LHCN-M2 (cell line): Measurements from ENCODE around the gene SLC40A1. TPM values are rescaled to one million over a fixed set of nuclear protein-coding genes. Genes with fewer than 3 reads are reported as not detected.

Experiments used
- DNase-seq: peaks from one replicate; pipeline ENCODE4 v3.0.0-alpha.2; 2012; ENCODE audit warnings: low read depth
- total RNA-seq: library from RNA; depleted of rRNA; stranded (reverse); fragments of >200 nt; gene quantifications from 2 replicates; pipeline ENCODE4 v1.2.3, GENCODE V29; 2014; rRNA removed

The SLC40A1 gene
- total RNA-seq, 1 experiment from 2014 or later = 7.6 TPM

DNA sequence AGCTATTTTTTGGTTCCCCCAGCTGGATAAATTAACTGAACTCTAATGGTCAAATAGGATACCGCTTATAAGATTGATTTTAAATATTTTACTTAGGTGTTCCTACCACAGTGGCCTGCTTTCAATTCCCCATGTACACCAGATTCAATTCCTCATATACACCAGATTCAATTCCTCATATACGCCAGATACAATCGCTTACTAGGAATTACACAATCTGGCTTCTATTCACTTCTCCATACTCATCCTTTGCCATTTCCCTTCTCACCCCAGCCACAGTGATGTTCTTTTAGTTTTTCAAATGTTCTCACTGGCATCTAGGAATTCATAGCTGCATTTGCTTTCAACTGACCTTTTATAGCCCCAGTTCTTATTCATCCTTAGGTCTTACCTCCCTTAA, 66.5 kb downstream of the SLC40A1 start:
- DNase-seq = no peak

DNA sequence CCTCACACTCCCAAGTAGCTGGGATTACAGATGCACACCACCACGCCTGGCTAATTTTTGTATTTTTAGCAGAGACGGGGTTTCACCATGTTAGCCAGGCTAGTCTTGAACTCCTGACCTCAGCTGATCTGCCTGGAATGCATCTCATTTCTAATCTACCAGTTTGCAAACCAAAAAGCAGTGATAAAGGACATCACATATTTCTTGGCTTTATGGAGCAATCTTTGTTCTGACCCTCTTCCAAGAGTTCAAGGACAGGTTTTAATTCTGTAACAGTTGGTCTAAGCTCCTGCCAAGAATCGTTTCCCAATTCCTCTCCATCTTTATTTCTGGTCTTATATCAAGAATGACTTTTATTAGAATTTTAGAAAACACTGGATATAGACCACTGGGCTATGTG, 67.7 kb downstream of the SLC40A1 start:
- no peak for DNase-seq

DNA sequence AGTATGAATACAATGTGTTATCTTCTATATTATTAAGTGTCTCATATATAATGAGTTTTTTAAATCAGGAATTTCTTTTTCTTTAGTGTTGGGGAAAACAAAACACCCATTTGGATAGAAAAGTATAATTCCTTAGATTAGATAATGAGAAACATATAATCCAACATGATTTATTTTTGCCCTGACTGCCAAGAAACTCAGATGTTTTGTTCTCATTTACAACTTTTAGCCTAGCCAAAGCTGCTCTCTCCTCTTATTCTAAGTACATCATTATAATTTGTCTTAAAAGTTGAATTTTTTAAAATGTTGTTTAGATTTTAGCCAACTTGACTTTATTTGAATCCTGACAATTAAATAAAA, 68.6 kb downstream of the SLC40A1 start:
- DNase-seq = no peak

DNA sequence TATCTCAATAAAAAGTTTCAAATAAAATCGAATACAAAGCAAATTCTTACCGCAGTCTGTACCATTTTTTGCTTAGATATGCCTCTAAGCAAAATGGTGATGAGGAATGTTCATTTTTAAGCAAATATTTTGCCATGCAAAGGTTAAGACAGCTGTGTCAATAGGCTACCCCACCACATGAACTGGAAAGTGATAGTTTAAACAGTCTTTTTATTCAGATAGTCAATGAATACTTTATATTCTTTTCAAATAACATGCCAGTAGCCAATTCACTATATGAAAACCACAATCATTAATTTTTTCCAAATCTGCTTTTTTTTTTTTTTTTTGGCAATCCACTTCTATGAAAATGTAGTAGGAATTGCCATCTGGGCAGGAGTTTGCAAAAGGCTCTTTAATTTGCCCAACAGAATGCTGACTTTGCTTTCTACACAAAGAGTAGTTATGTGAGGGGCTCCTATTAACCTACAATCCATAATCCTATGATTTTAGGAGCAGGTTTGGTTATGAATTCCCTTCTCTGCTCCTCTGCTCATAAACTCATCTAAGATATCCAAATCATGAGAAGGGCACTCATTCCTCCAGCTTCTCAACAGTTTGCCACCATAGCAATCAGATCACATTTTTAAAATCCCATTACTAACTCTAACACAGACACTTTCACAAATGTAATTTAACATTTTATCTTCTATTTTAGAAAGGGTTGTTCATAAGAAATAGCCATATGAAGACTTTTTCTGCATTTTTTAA, 69.2 kb downstream of the SLC40A1 start:
- DNase-seq = no peak

Other genes with a start within 250 kb of the SLC40A1 start
- gene WDR75, start 139.3 kb downstream of the SLC40A1 start, total RNA-seq = 56.5 and 64.1 TPM in 2 replicates
- gene ASNSD1, start 80.7 kb upstream of the SLC40A1 start, total RNA-seq = 74.6 and 79.4 TPM in 2 replicates
- 4.5 and 4.6 TPM in 2 replicates for gene ANKAR, start 93.9 kb upstream of the SLC40A1 start, total RNA-seq
- 11.4 and 13.3 TPM in 2 replicates for gene OSGEPL1, start 182.0 kb upstream of the SLC40A1 start, total RNA-seq
- gene ORMDL1, start 203.6 kb upstream of the SLC40A1 start, total RNA-seq = 62.4 and 83.4 TPM in 2 replicates
- 22.2 and 27.9 TPM in 2 replicates for gene PMS1, start 203.7 kb upstream of the SLC40A1 start, total RNA-seq